Measurements from ENCODE around the gene ADGRG3. TPM values are rescaled to one million over a fixed set of nuclear protein-coding genes. Genes with fewer than 3 reads are reported as not detected.

The ADGRG3 gene
- total and polyA plus RNA-seq, 2 of the 13 experiments (the other 11 are each of a cell fraction or from before 2014, with no cell fraction given), result 2.7 to 11.8 TPM

GRCh38 chr16:57643910-57644309 lies 24.2 kb upstream of the ADGRG3 start (continued):
- TF ChIP-seq PATZ1 (CRISPR knock-in tag; IDR thresholded peaks at IDR 0.05), result no peak

- no peaks in the 10 kb centered on the region for H4K20me1 ChIP-seq (ENCODE audit: insufficient read depth, low read length)
- no peak for ATAC-seq
- no peaks in the 10 kb centered on the region for H3K27me3 ChIP-seq (ENCODE audit: control insufficient read depth in 1 of 2, insufficient read depth in 2 of 2, low read length in 2 of 2)
- H3K27ac ChIP-seq (ENCODE audit: extremely low read length, insufficient read depth, low read length), result no peak overlapping the region
- TF ChIP-seq ZBTB7A (CRISPR knock-in tag; IDR thresholded peaks at IDR 0.05), result 0 out of 2 replicates have a peak, but pooled peaks have one; percentile 25
- TF ChIP-seq RFXAP (CRISPR knock-in tag; IDR thresholded peaks at IDR 0.05; ENCODE audit: borderline replicate concordance), result no peak
- TF ChIP-seq ZNF207 (IDR thresholded peaks at IDR 0.05; ENCODE audit: borderline replicate concordance), result 0 out of 2 replicates have a peak, but pooled peaks have one; percentile 20
- TF ChIP-seq FUBP1 (CRISPR knock-in tag; IDR thresholded peaks at IDR 0.05; ENCODE audit: borderline replicate concordance), result no peak
- TF ChIP-seq ZNF460 (CRISPR knock-in tag; IDR thresholded peaks at IDR 0.05; ENCODE audit: borderline replicate concordance), result no peak
- TF ChIP-seq MNT (IDR thresholded peaks at IDR 0.05), result peak; percentile 73
- TF ChIP-seq ZNF225 (CRISPR knock-in tag; IDR thresholded peaks at IDR 0.05), result 0 out of 2 replicates have a peak, but pooled peaks have one; percentile 11
- 0 out of 2 replicates have a peak, but pooled peaks have one; percentile 21 for TF ChIP-seq FOXP1 (IDR thresholded peaks at IDR 0.05)
- TF ChIP-seq FOXP1 (CRISPR knock-in tag; IDR thresholded peaks at IDR 0.05), result no peak
- BruUV-seq (replicated peaks), result no TSS peak
- peaks cover 53% of the 10 kb centered on the region for H3K4me1 ChIP-seq (ENCODE audit: insufficient read depth, low read length)
- intact Hi-C loops (cut with micrococcal nuclease; ENCODE audit: unreplicated experiment), result no loop called here
- peak; percentile 56 for FAIRE-seq
- WGBS (ENCODE audit: low lambda C conversion rate), result 94% methylated on average over 11 of the region's 11 CpGs
- no peak overlapping the region for H2AFZ ChIP-seq (ENCODE audit: low read length)
- CTCF ChIA-PET (ENCODE audit: low intra/inter-chr PET ratio, low total read pairs), result interaction anchor here (12.3 kb wide), 1 partner anchor 49 kb away, joined by 571 read pairs; no protein-coding TSS in a partner anchor
- POLR2A ChIA-PET, result interaction anchor here (1.5 to 3.3 kb wide), 3 partner anchors 9 to 37 kb away, joined by 6 to 22 read pairs (median 8); no protein-coding TSS in a partner anchor
- H3K4me3 ChIP-seq (replicated peaks in 1 of 3; ENCODE audit: insufficient read depth in 1 of 3, low read depth in 2 of 3, low read length in 3 of 3), result no peak overlapping the region
- no peak overlapping the region for H3K4me2 ChIP-seq (ENCODE audit: low read depth, low read length)
- no peaks in the 10 kb centered on the region for H3K36me3 ChIP-seq (replicated peaks in 1 of 2; ENCODE audit: control insufficient read depth in 1 of 2, insufficient read depth in 2 of 2, low read length in 2 of 2)
- no peak overlapping the region for H3K9ac ChIP-seq (ENCODE audit: insufficient read depth, low read depth, low read length)
- in situ Hi-C loops (cut with HindIII; ENCODE audit: extremely low pct_ligation_motif_present, low pct_unique_long_range_greater_than_20kb), result loop anchor here (5.0 kb wide), 1 partner anchor 42 kb away; no protein-coding TSS in a partner anchor
- H3K79me2 ChIP-seq (ENCODE audit: insufficient read depth, low read length), result no peaks in the 10 kb centered on the region
- DNase-seq (ENCODE audit: low spot score), result no peak
- H3K9me3 ChIP-seq (ENCODE audit: low read length), result no peaks in the 10 kb centered on the region
These were observed 23.6 kb upstream of the ADGRG3 start for GRCh38 chr16:57644383-57645014.

Data from HepG2 (cell line).